Hematopoietic multipotent progenitor cell treated with erythropoietin and hydrocortisone succinate and interleukin-3 and kit ligand, for 15 days (in vitro differentiated cells): ENCODE data around the gene ABCC1.
"Not testable (repeated sequence)": the region's sequence is repeated elsewhere in the genome, so short reads cannot be mapped to it uniquely, and the experiment has no call there.

Experiments
- DNase-seq: peaks from one replicate; pipeline ENCODE4 v3.0.0-alpha.2; 2015; ENCODE audit warnings: low spot score

ABCC1 gene

DNA sequence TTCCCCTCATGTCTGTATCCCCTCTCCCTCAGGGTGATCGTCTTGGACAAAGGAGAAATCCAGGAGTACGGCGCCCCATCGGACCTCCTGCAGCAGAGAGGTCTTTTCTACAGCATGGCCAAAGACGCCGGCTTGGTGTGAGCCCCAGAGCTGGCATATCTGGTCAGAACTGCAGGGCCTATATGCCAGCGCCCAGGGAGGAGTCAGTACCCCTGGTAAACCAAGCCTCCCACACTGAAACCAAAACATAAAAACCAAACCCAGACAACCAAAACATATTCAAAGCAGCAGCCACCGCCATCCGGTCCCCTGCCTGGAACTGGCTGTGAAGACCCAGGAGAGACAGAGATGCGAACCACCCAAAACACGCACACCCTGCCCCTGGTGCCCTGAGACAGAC is 191.7 kb downstream of the ABCC1 start:
- no peak for DNase-seq

DNA sequence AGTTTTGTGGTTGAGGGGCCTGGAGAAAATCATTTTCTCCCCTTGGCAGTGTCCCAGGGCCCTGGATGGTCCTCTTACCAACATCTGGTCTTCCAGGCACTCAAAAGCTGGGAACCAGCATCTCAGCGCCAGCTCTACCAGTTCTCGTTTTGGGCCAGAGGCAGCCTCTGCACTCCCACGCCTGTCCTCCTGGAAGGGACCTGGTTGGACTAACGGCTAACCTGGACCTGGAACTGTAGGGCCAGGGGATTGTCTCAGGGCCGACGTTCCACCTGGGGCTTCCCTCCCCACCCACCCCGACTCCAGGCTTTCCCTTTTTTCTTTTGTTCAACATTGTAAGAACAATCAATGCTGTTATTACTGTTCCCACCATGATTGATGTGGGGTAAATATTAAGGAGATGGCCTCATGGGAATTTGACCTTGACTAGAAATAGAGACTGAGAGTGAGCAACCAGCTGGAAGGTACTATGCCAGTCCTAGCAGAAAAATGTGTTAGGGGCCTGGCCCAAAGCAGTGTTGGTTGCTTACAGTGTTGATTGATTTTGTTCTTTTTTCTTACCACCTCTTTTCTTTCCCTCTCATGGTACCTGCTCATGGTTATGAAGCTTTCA is 192.5 kb downstream of the ABCC1 start:
- no peak for DNase-seq

DNA sequence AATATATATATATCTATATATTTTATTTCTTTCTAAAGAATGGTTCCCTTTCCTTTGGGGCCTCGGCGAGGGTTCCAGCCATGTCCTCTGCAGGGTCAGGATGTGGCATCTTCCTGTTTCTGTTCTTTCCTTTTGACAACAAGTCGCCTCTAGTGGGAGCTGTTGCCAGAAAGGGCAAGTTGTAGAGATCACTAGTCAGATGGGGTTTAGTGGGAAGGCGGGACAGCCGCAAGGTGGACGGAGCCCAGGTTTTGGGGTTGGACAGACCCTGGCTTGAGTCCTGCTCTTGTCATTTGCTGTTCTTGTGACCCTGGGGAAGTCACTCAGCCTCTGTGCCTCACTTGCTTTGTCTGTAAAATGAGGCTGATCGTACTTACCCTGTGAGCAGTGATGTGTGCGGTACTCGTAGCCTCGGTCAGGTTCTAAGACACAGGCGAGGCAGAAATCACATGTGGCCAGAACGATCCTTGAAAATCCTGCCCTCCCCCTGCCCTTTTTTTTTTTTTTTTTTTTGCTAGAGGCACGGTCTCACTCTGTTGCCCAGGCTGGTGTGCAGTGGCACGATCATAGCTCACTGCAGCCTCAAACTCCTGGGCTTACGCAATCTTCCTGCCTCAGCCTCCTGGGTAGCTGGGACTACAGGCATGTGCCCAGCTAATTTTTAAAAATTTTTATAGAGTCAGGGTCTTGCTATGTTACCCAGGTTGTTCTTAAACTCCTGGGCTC is 193.8 kb downstream of the ABCC1 start:
- peak; percentile 36 for DNase-seq

DNA sequence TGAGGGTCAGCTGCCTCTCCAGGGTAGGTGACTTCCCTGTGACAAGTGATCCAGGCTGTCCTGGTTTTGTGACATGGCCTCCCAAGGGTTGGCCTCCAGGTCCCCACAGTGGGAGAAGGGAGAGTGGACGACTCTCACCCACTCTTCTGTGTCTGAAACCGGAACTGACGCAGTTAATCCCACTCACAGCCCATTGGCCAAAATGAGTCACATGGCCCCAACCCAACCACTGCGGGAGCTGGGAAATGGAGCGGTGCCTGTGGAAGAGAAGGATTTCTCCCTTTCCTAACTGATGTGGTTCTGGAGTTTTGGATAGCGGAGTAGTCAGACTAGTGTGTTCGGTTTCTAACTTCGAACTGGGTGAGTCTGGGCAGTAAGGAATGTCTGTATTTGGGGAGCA is 194.5 kb downstream of the ABCC1 start:
- no peak for DNase-seq

DNA sequence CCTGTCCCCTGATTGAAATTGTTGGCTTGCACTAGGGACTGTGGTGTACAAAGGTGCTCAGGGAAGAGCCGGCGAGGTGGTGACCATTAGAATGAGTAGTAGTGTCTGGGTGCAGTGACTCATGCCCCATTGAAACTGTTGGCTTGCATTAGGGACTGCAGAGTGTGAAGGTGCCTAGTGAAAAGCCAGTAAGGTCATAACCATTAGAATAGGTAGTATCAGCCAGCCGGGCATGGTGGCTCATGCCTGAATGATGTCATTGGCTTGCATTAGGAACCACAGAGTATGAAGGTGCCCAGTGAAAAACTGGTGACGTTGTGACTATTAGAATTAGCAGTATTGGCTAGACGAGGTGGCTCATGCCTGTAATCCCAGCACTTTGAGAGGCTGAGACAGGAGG is 195.0 kb downstream of the ABCC1 start:
- DNase-seq: no peak

DNA sequence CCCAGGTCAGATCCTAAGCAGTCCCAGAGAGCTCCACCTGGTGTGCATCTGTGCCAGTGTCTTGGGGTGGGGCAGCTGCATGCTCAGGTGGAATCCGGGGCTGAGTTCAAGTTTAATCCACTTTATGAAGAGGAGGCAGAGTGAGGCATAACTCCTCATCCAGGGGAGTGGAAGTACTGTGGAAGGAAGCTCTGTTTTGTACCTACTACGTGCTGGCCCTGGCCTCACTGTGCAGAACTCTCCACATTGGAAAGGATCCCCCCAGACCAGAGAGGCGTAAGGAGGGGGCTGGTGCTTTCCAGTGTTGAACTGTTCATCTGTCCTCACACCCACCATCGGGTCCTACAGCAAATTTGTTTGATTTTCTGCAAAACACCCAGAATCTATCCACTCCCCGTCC is 195.9 kb downstream of the ABCC1 start:
- no peak for DNase-seq

DNA sequence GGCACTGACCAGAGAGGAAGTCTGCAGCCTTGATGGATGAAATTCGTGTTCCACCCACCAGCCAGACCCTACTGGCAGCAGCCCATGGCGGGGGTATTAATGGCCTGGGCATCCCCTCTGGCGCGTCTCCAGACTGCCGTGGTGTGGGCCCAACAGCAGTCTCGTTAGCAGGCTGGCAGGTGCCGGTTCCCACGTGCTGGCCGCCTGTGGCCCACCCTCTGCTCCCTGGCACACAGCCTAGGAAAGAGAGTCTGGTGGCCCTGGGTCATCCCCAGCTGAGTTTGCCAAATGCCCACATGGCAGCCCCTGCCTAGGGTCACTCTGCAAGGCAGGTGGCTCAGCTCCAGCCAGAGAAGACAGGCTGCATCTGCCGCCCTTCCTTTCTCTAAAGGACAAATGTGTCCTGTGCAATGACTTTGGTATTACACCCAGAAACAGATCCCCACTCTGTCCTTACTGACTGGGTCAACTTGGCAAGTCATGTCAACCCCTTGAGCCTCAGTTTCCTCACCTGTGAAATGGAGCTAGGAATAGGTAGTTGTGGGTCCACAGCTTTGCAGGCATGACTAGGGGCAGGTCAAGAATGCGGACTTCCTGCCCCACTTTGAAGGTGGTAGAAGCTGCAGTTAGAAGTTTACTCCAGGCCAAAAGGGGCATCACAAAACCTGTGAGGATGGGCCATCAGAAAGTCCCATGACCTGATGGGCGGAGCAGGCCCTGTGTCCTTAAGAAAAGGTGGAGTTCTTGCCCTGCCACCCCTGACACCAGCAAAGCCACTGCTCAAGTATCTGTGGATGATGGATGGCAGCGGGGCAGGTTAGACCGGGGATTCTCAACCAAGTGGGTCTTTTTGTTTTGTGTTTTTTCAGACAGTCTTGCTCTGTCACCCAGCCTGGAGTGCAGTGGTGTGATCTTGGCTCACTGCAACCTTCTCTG is 197.2 kb downstream of the ABCC1 start:
- DNase-seq: no peak

DNA sequence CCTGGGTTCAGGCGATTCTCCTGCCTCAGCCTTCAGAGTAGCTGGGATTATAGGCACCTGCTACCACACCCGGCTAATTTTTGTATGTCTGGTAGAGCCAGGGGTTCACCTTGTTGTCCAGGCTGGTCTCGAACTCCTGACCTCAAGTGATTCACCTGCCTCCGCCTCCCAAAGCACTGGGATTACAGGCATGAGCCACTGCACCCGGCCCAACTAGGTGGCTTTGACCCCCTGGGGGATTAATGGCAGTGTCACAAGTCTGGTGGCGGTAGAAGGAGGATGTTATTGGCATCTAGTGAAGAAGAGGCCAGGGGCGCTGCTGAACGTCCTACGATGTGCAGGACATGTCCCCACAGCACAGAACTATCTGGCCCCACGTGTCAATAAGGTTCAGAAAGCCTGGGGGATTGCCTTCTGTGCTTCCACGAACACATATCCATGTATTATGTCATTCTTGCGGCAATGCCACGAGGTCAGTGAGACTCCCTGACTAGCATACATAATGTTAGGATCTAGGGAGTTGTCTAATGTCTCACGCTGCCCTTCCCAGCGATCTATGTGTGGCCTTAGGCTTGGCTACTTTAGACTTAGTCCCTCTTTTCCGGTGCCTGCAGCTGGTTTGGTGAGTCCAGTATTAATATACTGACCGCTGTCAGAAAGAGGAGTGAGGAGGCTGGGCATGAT is 198.0 kb downstream of the ABCC1 start:
- no peak for DNase-seq

DNA sequence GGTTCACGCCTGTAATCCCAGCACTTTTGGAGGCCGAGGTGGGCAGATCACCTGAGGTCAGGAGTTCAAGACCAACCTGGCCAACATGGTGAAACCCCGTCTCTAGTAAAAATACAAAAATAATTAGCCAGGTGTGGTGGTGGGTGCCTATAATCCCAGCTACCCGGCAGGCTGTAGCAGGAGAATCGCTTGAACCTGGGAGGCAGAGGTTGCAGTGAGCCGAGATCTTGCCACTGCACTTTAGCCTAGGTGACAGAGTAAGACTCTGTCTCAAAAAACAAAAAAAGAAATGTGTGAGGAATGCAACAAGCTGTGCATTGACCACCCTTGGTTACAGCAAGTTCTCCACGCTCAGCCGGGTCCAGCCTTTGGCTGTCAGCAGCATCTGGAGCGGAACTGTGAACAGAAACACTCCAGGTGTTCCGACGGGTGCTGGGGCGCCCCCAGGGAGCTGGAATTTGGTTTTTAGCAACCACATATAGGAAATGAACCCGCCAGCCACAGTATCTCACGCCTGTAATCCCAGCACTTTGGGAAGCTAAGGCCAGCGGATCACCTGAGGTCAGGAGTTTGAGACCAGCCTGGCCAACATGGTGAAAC is 198.7 kb downstream of the ABCC1 start:
- DNase-seq: not testable (repeated sequence)

DNA sequence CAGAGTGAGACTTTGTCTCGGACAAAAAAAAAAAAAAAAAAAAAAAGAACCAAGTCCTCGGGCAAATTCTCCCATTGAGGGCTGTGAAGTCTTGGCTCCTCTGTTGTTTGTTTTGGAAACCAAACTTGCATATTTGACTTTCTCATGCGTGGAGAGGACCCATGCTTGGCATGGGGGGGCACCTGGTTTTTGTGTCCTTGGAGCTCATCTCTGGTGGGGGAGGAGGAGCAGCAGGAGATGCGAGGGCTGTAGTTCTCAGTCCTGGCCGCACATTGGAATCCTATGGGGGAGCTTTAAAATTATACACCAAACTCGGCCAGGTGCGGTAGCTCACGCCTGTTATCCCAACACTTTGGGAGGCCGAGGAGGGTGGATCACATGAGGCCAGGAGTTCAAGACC is 199.3 kb downstream of the ABCC1 start:
- DNase-seq: no peak

DNA sequence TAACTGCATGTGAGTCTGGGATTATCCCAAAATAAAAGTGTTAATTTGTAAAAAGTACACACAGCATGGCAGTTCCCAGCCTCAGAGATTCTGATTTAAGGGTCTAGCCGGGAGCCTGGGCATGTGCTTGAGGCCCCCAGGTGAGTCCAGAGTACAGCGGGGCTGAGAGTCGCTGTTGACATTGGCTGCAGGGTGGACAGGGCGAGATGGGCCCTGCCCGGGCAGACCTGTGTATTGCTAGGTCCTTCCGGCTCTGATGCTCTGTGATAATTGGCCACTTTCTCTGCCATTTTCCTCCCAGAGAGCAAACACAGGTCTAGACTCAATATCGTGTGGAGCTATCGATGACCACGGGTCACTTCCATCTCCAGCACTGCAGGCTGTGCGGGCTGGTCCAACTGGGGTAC is 200.3 kb downstream of the ABCC1 start:
- DNase-seq: no peak

DNA sequence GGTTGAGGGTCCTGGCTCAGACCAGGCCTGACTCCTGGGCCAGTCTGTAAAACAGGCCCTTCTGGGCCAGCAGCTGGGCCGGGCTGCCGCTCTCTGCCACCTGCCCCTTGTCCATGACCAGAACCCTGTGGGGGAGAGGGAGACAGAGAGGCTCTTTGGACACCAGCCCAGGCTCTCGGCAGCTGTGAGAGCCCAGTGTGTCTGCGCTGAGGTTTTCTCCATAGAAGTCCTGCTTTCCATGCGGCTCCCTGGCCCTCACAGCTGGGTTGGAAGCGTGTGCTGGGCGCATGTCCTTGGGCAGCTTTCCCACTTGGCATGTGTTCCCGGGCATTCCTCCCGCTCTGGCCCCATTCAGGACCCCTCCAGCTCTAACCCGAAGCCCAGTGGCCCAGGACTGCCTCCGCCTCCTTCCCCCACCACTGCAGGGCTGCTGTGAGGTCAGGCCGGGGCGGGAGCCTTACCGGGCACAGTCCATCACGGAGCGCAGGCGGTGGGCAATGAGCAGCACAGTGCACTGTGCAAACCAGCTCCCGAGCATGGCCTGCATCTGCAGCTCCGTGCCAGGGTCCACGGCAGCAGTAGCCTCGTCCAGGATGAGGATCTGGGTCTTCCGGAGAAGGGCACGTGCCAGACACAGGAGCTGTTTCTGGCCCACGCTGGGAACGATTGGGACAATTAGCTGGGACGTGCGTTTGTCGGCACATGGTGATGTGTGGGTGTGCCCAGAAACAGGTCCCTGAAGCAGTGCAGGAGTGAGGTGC is 200.9 kb downstream of the ABCC1 start:
- DNase-seq: no peak

DNA sequence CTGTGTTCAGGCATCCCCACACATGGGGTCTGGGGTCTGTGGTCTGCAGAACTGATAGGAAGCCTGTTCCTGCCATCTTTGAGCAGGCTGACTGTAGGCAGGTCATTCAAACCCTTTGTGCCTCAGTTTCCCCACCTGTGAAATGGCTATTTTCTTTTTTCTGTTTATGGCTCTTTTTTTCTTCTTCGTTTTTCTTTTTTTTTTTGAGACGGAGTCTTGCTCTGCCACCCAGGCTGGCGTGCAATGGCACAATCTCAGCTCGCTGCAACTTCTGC is 201.4 kb downstream of the ABCC1 start:
- no peak for DNase-seq

DNA sequence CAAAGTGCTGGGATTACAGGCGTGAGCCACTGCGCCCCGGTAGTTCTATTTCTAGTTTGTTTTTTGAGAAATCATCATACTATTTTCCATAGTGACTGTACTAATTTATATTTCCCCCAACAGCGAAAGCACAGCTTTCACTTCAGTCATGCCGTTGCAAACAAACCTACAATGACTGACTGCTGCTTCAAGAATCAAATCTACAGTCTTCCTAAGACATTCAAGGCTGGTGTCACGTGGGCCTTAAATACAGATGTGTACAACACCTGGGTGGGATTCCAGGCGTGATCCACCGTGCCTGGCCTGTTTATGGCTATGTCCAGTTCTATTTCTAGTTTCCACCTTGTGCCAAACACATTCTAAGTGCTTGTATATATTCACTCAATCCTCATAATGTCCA is 201.9 kb downstream of the ABCC1 start:
- DNase-seq: no peak

DNA sequence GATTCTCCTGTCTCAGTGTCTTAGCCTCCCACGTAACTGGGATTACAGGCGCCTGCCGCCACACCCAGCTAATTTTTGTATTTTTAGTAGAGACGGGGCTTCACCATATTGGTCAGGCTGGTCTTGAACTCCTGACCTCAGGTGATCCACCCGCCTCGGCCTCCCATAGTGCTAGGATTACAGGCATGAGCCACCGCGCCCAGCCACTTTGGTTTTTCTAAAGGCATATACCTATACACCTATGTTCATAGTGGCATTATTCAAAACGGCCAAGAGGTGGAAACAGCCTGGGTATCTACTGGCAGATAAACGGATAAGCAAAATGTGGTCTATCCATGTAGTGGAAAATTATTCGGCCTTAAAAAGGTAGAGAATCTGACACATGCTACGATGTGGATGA is 203.6 kb downstream of the ABCC1 start:
- not testable (repeated sequence) for DNase-seq

DNA sequence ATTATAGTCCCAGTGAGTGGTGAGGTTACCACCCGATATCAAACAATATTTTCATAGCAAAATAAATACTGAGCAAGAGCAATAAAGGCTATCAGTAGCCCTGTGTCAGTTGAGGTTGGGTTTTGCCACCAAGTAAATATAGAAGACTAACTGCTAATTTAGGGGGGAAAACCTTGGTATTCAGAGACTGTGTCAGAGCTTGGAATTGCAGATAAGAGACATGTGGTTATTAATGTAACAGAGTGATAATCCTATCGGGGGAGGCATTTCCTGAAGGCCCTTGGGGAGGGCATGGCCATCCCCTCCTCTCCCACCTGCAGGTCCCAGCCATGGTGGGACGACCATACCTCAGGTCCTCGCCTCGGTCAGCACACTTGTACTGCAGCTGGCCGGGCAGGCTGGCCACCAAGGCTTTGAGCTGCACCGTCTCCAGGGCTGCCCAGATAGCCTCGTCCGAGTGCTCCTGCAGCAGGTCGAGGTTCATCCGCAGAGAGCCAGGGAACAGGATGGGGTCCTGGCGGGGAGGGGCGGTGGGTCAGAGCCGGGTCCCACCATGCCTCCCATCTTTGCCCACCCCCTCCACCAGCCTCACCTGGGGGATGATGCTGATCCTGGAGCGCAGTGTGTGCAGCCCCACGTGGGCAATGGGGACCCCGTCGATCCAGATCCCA is 205.0 kb downstream of the ABCC1 start:
- DNase-seq: no peak

DNA sequence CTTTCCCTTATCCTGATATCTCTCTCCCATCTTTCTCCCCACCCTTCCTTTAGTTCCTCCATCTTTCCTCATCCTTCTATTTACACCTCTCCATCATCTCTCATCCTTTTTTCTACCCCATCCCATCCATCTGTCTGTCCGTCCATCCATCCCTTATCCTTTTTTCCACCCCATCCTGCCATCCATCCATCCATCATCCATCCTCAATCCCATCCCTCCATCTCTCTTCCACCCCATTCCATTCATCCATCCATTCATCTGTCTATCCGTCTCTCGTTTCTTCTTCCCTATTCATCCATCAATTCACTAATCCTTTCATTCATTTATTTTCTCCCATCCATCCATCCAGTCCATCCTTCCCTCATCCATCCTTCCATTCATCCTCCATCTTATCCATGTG is 205.8 kb downstream of the ABCC1 start:
- DNase-seq: no peak

DNA sequence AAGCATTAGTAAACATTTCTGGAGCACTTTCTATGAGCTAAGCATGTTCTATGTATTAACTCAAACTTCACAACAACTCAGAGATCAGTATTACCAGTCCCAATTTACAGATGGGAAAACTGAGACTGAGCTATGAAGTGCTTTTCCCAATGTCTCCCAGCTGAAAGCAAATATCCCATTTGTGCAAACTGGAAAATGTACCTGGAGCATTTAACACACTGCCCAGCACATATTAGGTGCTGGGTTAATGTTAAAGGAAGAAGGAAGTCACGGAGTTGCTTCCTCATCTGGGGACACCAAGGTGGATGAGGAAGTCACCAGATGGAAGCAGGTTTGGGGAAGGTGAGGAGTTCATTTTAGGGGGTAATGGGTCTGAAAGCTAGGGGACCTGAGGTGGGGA is 207.8 kb downstream of the ABCC1 start:
- DNase-seq: no peak

DNA sequence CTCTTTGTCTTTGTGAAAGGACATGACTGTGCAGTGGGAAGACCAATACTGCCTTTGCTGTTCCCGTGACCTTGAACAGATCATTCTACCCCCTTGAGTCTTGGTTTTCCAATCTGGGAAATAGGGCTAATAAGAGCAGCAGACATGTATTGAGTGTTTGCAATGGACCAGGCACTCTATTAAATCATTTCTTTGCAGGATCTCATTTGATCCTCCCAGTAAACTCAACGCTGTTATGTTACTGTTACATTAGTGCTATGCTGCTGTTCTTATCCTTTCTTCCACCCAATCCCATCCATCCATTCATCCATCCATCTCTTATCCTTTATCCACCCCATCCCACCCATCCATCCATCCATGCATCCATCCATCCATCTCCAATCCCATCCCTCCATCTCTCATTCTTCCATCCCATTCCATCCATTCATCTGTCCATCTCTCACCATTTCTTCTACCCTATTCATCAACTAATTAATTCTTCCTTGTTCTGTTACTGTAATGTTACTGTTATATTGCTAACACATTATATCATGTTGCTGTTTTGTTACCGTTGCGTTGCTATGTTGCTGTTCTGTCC is 208.8 kb downstream of the ABCC1 start:
- DNase-seq: no peak

DNA sequence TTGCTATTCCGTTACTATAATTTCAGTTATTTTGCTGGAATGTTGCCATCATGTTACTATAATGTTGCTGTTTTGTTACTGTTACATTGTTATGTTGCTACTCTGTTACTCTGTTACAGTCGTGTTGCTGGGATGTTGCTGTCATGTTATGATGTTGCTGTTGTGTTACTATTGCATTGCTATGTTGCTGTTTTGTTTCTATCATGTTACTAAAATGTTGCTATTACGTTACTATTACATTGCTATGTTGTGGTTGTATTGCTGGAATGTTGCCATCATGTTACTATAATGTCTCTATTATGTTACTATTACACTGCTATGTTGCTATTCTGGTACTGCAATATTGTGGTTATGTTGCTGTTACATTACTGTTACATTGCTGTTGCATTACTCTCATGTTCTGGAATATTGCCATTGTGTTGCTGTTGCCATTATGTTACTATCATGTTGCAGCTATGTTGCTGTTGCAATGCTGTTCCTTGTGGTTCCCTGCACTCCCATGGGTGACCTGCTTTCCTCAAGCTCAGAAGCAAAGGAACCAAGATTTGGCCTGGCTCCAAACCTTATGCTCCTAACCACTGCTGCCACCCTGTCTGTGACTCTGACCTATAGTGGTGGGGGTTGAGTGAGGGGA is 209.4 kb downstream of the ABCC1 start:
- no peak for DNase-seq
